Measurements from ENCODE around the gene ISOC1.

DNA sequence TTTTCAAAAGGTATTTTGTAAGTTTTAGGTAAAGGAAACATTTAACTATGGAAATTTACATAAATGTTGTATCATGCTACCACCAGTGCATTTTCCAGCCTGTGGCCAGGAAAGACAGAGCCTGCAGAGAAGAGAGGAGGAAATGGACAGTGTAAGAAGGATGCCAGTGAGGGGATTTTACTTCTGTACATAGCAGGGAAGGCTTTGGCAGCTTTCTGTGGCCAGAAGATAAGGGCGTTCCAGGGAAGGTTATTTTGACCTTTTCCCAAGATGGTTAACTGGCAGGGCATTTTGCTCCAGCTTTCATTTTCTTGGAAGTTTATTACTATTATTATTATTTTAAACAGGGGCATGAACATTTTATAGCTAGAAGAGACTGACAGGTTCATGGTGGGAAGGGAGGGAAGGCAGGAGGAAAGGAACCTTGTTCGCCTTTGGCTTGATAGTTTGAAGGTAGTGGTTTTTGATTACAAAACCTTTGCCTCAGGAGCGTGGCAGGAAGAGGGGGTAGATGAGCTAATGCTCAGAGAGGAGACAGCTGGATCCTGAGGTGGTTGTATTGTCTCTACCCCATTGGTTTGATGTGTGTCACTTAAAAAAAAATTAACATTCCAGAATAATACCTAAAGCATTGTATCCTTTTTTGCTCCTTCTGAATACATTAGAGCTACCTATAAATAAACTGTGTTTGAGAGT, 4.1 kb downstream of the ISOC1 start:
- TF ChIP-seq ZZZ3 (IDR thresholded peaks at IDR 0.05; ENCODE audit: control insufficient read depth, insufficient read length, low read depth): no peak
- TF ChIP-seq, protein P1, sequence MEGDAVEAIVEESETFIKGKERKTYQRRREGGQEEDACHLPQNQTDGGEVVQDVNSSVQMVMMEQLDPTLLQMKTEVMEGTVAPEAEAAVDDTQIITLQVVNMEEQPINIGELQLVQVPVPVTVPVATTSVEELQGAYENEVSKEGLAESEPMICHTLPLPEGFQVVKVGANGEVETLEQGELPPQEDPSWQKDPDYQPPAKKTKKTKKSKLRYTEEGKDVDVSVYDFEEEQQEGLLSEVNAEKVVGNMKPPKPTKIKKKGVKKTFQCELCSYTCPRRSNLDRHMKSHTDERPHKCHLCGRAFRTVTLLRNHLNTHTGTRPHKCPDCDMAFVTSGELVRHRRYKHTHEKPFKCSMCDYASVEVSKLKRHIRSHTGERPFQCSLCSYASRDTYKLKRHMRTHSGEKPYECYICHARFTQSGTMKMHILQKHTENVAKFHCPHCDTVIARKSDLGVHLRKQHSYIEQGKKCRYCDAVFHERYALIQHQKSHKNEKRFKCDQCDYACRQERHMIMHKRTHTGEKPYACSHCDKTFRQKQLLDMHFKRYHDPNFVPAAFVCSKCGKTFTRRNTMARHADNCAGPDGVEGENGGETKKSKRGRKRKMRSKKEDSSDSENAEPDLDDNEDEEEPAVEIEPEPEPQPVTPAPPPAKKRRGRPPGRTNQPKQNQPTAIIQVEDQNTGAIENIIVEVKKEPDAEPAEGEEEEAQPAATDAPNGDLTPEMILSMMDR (IDR thresholded peaks at IDR 0.05 in 2 of 3, conservative IDR thresholded peaks at IDR 0.05 in 1 of 3; ENCODE audit: control insufficient read depth in 2 of 3, extremely low read depth in 1 of 3, insufficient read depth in 1 of 3, low read depth in 3 of 3, low read length in 3 of 3): no peak
- no peak for TF ChIP-seq NR2F1 (conservative IDR thresholded peaks at IDR 0.05)
- TF ChIP-seq EZH2 (IDR thresholded peaks at IDR 0.05; ENCODE audit: borderline replicate concordance, control insufficient read depth, low read depth, low read length): no peak
- no peak for TF ChIP-seq PML (IDR thresholded peaks at IDR 0.05; ENCODE audit: low read length)
- TF ChIP-seq, protein P2, sequence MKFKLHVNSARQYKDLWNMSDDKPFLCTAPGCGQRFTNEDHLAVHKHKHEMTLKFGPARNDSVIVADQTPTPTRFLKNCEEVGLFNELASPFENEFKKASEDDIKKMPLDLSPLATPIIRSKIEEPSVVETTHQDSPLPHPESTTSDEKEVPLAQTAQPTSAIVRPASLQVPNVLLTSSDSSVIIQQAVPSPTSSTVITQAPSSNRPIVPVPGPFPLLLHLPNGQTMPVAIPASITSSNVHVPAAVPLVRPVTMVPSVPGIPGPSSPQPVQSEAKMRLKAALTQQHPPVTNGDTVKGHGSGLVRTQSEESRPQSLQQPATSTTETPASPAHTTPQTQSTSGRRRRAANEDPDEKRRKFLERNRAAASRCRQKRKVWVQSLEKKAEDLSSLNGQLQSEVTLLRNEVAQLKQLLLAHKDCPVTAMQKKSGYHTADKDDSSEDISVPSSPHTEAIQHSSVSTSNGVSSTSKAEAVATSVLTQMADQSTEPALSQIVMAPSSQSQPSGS (IDR thresholded peaks at IDR 0.05; ENCODE audit: low read length): no peak
- TF ChIP-seq, protein P3, sequence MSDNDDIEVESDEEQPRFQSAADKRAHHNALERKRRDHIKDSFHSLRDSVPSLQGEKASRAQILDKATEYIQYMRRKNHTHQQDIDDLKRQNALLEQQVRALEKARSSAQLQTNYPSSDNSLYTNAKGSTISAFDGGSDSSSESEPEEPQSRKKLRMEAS (IDR thresholded peaks at IDR 0.05; ENCODE audit: low read depth, low read length): no peak
